Inflammatory macrophage treated with lipopolysaccharide for 1 hour (primary cell): ENCODE results near the gene UNC5CL.

Experiments used
- DNase-seq, 2 donors: peaks; one replicate each; pipeline ENCODE4 v3.0.0-alpha.2; 2020 to 2022

Gene UNC5CL

GRCh38 chr6:41002168-41002567, 36.9 kb downstream of the UNC5CL start:
- no peak for DNase-seq

DNA sequence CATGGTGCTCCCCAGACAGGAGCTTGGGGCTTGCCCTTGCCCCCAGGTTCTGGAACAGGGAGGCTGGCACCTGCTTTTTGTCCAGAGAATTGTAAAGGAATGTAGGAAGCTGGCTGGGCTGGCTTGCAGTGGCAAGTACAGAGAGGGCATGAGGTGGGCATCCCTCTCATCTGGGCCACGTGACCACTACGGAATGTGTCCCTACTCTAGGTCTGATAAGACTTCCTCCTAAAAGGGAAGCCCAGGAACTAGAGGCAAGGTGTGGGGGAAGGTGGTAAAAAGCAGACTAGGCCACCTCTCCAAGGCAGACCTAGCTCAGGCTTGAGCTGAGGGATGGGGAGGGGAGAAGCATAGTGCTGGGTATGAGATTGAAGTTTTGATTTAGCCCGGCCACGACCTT, 38.8 kb downstream of the UNC5CL start:
- no peak for DNase-seq

GRCh38 chr6:40999569-40999968, 39.5 kb downstream of the UNC5CL start:
- peak; percentile 84 to 92 for DNase-seq

DNA sequence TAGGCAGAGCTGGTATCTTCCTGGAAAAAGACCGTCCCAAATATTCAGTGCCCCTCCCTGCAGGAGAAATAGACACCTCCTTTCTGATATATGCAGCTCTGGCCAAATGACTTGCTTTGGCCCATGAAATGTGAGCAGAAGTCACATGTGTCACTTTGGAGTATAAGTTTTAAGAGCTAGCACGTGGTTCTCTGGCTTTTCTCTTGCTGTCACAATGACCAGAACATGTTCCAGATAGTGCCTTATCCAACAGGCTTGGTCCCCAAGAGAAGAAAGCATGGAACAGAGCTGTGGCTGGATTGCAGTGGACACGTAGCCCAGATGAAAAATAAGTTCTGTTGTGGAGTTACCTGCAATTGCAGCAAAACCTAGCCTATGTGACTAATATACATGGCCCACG, 40.4 kb downstream of the UNC5CL start:
- no peak for DNase-seq

DNA sequence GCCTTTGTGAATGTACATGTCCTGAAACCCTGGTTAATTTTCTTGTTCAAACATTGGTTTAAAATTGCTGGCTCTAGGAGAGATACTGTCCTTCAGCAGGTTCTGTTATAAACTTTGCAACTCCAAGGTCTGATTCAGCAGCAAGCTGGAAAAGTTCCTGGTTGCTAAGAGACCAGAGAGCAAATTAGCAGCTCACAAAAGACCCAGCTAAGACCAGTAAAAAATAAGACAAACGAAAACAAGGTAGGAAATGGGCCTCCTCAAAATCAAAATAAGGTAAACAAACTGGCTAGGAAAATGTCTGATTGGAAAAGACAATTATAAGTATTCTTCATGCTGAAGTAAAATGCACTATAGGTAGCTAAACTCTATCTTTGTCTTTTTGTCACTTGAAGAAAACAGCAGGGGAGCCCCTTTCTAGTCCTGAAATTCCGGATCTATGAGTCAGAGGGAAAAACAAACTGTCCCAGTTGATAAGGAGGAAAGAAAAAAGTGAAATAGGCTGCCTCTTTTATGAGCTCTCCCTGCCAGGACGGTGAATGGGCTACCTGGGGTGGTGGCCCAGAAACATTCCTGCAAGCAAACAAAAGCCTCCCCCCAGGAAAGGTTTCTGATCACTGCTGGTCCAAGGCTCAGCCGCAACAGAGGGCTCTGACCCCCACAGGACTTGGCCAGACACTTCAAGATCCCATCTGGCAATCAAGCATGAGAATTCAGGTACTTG, 41.6 kb downstream of the UNC5CL start:
- no peak for DNase-seq

- no peak for DNase-seq
Observed at GRCh38 chr6:40996591-40997233, 42.3 kb downstream of the UNC5CL start.

- DNase-seq: no peak
Observed at GRCh38 chr6:40992746-40993145, 46.3 kb downstream of the UNC5CL start.

DNA sequence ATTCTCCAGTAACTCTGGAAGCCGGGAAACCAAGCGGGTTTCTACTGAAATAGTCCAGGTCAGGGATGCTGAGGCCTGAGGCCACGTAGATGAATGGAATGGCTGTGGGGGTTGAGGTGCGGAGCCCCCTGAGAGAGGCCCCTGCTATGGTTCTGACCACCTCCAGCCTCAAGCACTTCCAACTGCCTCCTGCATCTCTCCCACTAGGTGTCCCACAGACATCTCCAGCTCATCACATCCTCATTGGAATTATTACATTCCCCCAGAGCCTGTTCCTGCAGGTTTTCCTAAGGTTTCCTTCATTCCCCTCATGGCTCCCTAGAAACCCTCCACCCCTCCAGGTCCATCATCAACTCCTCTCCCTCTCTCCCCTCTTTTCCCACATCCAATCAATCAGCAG, 48.7 kb downstream of the UNC5CL start:
- no peak for DNase-seq

- DNase-seq: no peak
Observed at GRCh38 chr6:40989204-40990169, 49.5 kb downstream of the UNC5CL start.

DNA sequence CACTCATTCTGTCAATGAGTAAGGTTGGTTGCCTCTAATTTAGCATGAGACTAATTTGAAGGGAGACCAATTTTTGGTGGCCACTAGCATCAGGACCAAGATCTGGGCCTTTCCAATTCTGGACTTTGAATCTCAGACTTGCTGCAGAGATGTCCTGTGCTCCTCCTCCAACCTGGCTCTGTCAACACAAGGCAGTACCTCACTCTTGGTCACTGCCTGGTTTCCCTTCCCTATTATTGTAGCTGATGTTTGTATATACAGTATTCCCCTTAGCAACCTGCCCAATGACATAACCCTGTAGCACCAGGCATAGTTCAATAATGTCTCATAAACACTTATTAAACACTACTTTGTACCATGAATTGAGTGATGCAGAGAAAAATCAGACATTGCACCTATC, 50.4 kb downstream of the UNC5CL start:
- peak in 1 of 2 donors; percentile 11 for DNase-seq

- DNase-seq: no peak
Observed at GRCh38 chr6:40986921-40987819, 51.9 kb downstream of the UNC5CL start.

DNA sequence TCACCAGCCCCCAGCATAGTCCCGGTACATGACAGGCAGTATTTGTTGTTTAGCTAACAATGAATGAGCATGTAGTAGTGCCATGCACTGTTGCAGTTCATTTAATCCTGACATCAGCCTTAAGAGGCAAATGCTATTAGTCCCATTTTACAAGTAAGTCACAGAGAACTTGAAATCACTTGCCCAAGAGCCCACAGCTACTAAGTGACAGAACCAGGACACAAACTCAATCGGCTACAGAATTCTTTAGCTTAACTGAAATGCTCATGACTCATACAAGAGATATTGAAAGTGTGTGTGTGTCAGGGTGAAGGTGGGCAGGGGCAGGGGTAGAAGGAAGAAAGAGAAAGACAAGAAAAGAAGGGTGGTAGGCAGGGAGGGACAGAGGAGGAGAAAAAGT, 52.7 kb downstream of the UNC5CL start:
- DNase-seq: no peak

DNA sequence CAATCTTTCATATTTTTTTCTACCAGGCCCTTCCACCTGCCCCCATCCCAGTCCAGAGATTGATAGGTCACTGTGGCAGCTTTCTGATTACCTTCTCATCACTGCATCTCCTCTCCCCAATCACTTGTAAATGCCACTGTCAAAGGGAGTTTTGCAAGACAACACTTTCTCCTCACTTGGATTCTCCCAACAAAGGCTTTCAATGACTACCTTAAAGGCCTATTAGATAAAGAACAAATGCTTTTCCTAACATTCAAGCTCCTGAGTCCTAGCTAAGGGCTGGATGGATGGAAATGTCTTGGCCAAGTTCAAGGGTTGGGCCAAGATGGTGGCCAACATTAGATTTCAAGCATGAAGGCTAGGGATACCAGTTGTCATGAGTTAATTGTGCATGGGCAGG, 55.3 kb downstream of the UNC5CL start:
- no peak for DNase-seq

DNA sequence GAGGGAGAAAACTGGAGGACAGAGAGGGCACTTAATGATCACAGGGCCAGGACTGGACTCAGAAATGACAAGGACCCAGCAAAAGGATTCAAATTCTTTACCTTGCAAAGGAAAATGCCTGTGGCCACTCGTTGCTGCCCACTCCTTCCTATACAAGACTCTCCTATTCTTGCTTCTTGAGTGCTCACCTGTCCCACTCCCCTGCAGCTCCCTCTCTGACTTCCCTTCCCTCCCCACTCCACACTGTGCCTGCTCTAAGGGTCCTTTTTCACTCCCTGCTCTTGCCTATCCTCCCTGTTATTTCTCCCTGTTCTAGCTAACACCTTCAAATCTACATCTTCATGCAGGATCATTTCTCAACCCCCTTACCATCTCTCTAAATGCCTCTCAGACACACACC, 56.1 kb downstream of the UNC5CL start:
- no peak for DNase-seq

- no peak for DNase-seq
Observed at GRCh38 chr6:40978687-40979289, 60.2 kb downstream of the UNC5CL start.

- DNase-seq: no peak
Observed at GRCh38 chr6:40977695-40978094, 61.3 kb downstream of the UNC5CL start.

GRCh38 chr6:40977085-40977484, 61.9 kb downstream of the UNC5CL start:
- no peak for DNase-seq
